ENCODE measurements around the gene UQCC3. TPM values are rescaled to one million over a fixed set of nuclear protein-coding genes. Genes with fewer than 3 reads are reported as not detected.

The UQCC3 gene
- total and polyA plus RNA-seq, 12 donors, result 3.9 to 23.0 (median 5.7) TPM

DNA sequence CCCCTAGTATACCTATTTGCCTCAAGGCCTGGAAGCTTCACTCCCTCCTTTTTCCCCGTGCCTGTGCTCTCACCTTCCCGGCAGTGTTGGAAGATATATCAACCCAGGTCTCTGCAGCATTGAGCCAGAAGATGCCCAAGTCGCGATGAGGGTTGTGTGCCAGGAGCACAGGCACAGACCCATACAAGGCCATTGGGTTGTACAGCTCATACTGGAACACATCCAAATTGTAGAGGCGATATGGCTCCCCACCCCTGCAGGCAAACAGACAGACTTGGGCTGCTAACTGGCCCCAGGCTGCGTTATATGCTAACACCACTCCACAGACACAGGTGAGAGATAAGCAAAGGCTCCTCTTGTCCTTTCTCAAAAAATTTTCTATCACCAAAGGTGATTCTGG lies 39.0 kb upstream of the UQCC3 start:
- Histone ChIP-seq H3K27me3 (no peaks in the 10 kb centered on the region), H3K4me3 (no peak overlapping the region), H3K9me3 (no peaks in the 10 kb centered on the region), H3K36me3 (peaks cover 10 to 100% (median 76%) of the 10 kb centered on the region in 9 donors), H3K27ac (no peak overlapping the region), H3K4me1 (no peaks in the 10 kb centered on the region)
- TF ChIP-seq, protein P1, sequence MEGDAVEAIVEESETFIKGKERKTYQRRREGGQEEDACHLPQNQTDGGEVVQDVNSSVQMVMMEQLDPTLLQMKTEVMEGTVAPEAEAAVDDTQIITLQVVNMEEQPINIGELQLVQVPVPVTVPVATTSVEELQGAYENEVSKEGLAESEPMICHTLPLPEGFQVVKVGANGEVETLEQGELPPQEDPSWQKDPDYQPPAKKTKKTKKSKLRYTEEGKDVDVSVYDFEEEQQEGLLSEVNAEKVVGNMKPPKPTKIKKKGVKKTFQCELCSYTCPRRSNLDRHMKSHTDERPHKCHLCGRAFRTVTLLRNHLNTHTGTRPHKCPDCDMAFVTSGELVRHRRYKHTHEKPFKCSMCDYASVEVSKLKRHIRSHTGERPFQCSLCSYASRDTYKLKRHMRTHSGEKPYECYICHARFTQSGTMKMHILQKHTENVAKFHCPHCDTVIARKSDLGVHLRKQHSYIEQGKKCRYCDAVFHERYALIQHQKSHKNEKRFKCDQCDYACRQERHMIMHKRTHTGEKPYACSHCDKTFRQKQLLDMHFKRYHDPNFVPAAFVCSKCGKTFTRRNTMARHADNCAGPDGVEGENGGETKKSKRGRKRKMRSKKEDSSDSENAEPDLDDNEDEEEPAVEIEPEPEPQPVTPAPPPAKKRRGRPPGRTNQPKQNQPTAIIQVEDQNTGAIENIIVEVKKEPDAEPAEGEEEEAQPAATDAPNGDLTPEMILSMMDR (IDR thresholded peaks at IDR 0.05), result no peak
- peak in 1 of 8 donors; percentile 48 for ATAC-seq
- no peak for DNase-seq
- intact Hi-C loops (cut with DNase I), result no loop called here
- 60 to 73% methylated on average over 6 of the region's 6 CpGs for WGBS, 2 donors

DNA sequence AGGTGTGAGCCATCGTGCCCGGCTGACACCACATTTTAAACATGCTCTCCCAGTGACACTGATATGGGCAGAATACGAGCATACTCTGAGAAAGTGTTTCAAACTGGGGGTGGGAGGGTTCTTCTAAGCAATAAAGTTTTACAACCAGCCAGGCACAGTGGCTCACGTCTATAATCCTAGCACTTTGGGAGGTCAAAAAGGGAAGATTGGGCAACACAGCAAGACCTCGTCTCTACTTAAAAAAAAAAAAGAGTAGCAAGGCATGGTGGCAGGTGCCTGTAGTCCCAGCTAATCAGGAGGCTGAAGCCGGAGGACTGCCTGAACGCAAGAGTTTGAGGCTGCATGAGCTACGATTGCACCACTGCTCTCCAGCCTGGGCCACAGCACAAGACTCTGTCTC lies 27.3 kb upstream of the UQCC3 start:
- TF ChIP-seq, protein P1 (IDR thresholded peaks at IDR 0.05), result no peak
- no peak for DNase-seq
- Histone ChIP-seq H3K4me3 (no peak overlapping the region), H3K9me3 (no peaks in the 10 kb centered on the region), H3K27me3 (no peaks in the 10 kb centered on the region), H3K36me3 (peaks cover 0 to 56% (median 21%) of the 10 kb centered on the region in 9 donors), H3K27ac (no peak overlapping the region), H3K4me1 (peaks cover 12 to 35% (median 25%) of the 10 kb centered on the region in 9 donors)
- intact Hi-C loops (cut with DNase I), result no loop called here
- WGBS, 2 donors, result 88 to 90% methylated on average over 8 of the region's 8 CpGs
- ATAC-seq, result no peak

DNA sequence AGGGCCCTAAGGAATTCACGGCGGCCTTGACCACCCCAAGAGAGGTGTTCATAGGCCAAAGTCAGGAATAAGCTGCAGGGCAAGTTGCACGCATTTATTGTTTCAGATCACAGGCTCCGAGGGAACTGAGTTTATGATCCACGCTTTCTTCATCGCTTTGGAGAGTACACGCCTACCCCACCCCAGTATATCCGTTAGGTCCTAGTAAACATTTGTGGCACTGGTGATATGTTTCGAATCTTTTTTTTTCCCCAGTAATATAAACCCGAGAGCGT lies 25.9 kb upstream of the UQCC3 start:
- Histone ChIP-seq H3K9me3 (no peaks in the 10 kb centered on the region), H3K27ac (peak overlapping the region in 9 of 10 donors; percentile 93 to 98 (median 97)), H3K4me3 (peak overlapping the region; percentile 65 to 100 (median 96)), H3K4me1 (peaks cover 12 to 35% (median 25%) of the 10 kb centered on the region in 9 donors), H3K27me3 (no peaks in the 10 kb centered on the region), H3K36me3 (peaks cover 0 to 60% (median 27%) of the 10 kb centered on the region in 9 donors)
- WGBS, 2 donors, result 12 to 13% methylated on average over 11 of the region's 11 CpGs
- TF ChIP-seq, protein P1 (IDR thresholded peaks at IDR 0.05), result no peak
- intact Hi-C loops (cut with DNase I), result no loop called here
- ATAC-seq (no peak), DNase-seq (no peak)

DNA sequence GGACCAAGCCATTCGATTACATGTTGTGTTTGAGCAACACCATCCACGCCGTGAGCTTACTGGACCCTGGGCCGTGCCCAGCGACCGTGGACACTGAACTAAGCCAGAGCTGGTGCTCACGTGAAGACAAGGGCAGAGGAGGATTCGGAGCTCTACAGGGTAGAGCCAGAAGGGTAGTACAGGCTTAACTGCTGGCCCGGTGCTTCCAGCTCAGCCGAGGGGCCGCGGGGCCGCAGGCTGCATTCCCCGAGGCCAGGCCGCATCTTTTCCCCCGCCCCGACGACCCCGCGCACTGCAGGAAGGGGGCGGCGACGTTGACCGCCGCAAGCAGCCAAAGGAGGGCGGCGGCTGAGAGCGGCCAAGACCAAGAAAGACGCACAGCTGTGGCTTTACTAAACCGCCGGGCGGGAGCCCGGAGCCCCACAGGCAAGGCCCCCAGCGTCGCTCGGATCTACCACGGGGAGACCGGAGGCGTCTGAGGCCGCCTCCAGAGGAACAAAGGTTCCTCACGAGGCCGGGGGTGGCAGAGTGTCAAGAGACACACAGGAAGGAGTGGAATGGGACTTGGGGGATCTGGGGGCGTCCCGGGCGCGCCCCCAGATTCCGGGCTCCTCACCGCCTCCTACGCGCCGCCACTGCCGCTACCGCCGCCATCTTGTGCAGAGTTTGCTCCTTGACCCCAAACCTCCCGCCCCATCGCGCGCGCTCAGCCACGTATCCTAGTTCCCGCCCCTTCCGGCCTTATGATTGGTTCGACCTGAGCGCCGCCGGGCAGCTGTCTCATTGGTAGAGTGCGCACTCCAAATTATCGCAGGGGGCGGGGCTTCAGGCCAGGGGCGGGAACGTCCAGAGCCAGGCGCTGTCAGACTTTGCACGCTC lies 25.3 kb upstream of the UQCC3 start, which contains the start of gene GANAB:
Gene GANAB (minus strand): TSS at position 668 of the 879 bp plus-strand sequence. CDS start 14 bp downstream, at position 654.
- Histone ChIP-seq H3K9me3 (no peaks in the 10 kb centered on the region), H3K27me3 (no peaks in the 10 kb centered on the region), H3K4me1 (peaks cover 12 to 31% (median 25%) of the 10 kb centered on the region in 9 donors), H3K4me3 (peak within 1 kb of the TSS; percentile 65 to 100 (median 96)), H3K36me3 (peaks cover 0 to 63% (median 27%) of the 10 kb centered on the region in 9 donors), H3K27ac (peak within 1 kb of the TSS; percentile 68 to 98 (median 96))
- intact Hi-C loops (cut with DNase I), result loop anchor here in 2 of 10 donors (2.0 kb wide), 1 partner anchor 23 kb away; no protein-coding TSS in a partner anchor
- ATAC-seq (peak; percentile 96 to 100 (median 98)), DNase-seq (peak; percentile 99 to 100)
- TF ChIP-seq, protein P1 (IDR thresholded peaks at IDR 0.05), result no peak
- 0 to 1% methylated on average over 73 of the region's 73 CpGs for WGBS, 2 donors

All from heart right ventricle (tissue), 16 donors.